ENCODE data around the gene IL13RA1.

The IL13RA1 gene

GRCh38 chrX:118751950-118752783 is 24.8 kb downstream of the IL13RA1 start:
- no peak overlapping the region for H3K4me3 ChIP-seq (ENCODE audit: severe bottlenecking)
- peaks cover 5% of the 10 kb centered on the region for H3K4me1 ChIP-seq (ENCODE audit: insufficient read depth, poor library complexity, severe bottlenecking)
- H3K36me3 ChIP-seq (ENCODE audit: low read depth): 0 out of 2 replicates have a peak, but pooled peaks cover 4% of the 10 kb centered on the region
- no peaks in the 10 kb centered on the region for H3K9me3 ChIP-seq (ENCODE audit: severe bottlenecking)
- ATAC-seq (ENCODE audit: low read depth) (peak; percentile 45; the same call in 1 of the 3 replicates), DNase-seq (ENCODE audit: low spot score) (no peak)
- no peak overlapping the region for H3K27ac ChIP-seq (ENCODE audit: poor library complexity, severe bottlenecking)
- TF ChIP-seq CTCF (IDR thresholded peaks at IDR 0.05; ENCODE audit: poor library complexity, severe bottlenecking): no peak
- no peaks in the 10 kb centered on the region for H3K27me3 ChIP-seq (ENCODE audit: insufficient read depth, poor library complexity, severe bottlenecking)

DNA sequence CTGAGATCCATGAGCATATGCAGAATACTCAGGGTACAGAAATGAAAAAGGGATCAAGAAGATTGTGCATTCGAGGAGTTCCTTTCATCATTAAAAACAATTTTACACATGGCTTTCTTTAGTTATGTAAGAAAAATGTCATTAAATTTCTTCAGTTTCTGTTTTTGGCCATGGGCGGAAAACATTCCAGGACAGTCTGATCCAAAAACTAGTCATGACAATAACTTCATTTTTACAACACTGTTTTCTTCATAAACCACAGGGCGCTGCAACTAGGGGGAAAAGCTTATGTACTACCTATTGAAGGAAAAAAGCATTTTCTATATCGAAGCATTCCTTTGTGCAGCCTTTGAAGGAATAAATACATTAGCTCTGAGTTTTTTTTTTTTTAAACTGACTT is 28.2 kb downstream of the IL13RA1 start:
- Histone ChIP-seq H3K4me1 (ENCODE audit: insufficient read depth, poor library complexity, severe bottlenecking) (peaks cover 5% of the 10 kb centered on the region), H3K36me3 (ENCODE audit: low read depth) (no peaks in the 10 kb centered on the region), H3K4me3 (ENCODE audit: severe bottlenecking) (no peak overlapping the region), H3K27me3 (ENCODE audit: insufficient read depth, poor library complexity, severe bottlenecking) (no peaks in the 10 kb centered on the region), H3K9me3 (ENCODE audit: severe bottlenecking) (no peaks in the 10 kb centered on the region), H3K27ac (ENCODE audit: poor library complexity, severe bottlenecking) (no peak overlapping the region)
- no peak for ATAC-seq (ENCODE audit: low read depth)
- DNase-seq (ENCODE audit: low spot score): no peak
- no peak for TF ChIP-seq CTCF (IDR thresholded peaks at IDR 0.05; ENCODE audit: poor library complexity, severe bottlenecking)

GRCh38 chrX:118756101-118756500 is 28.7 kb downstream of the IL13RA1 start:
- ATAC-seq (ENCODE audit: low read depth) (0 out of 3 replicates have a peak, but pooled peaks have one; percentile 10), DNase-seq (ENCODE audit: low spot score) (no peak)
- Histone ChIP-seq H3K27me3 (ENCODE audit: insufficient read depth, poor library complexity, severe bottlenecking) (no peaks in the 10 kb centered on the region), H3K36me3 (ENCODE audit: low read depth) (no peaks in the 10 kb centered on the region; the same call in 1 of the 2 replicates), H3K27ac (ENCODE audit: poor library complexity, severe bottlenecking) (no peak overlapping the region), H3K9me3 (ENCODE audit: severe bottlenecking) (no peaks in the 10 kb centered on the region), H3K4me1 (ENCODE audit: insufficient read depth, poor library complexity, severe bottlenecking) (peaks cover 5% of the 10 kb centered on the region), H3K4me3 (ENCODE audit: severe bottlenecking) (no peak overlapping the region)
- TF ChIP-seq CTCF (IDR thresholded peaks at IDR 0.05; ENCODE audit: poor library complexity, severe bottlenecking): no peak

- Histone ChIP-seq H3K27ac (ENCODE audit: poor library complexity, severe bottlenecking) (no peak overlapping the region), H3K36me3 (ENCODE audit: low read depth) (no peaks in the 10 kb centered on the region; the same call in 1 of the 2 replicates), H3K27me3 (ENCODE audit: insufficient read depth, poor library complexity, severe bottlenecking) (no peaks in the 10 kb centered on the region), H3K4me1 (ENCODE audit: insufficient read depth, poor library complexity, severe bottlenecking) (no peaks in the 10 kb centered on the region), H3K9me3 (ENCODE audit: severe bottlenecking) (no peaks in the 10 kb centered on the region), H3K4me3 (ENCODE audit: severe bottlenecking) (no peak overlapping the region)
- DNase-seq (ENCODE audit: low spot score) (no peak), ATAC-seq (ENCODE audit: low read depth) (no peak)
- TF ChIP-seq CTCF (IDR thresholded peaks at IDR 0.05; ENCODE audit: poor library complexity, severe bottlenecking): no peak
Observed at GRCh38 chrX:118758511-118758910, 31.1 kb downstream of the IL13RA1 start.

DNA sequence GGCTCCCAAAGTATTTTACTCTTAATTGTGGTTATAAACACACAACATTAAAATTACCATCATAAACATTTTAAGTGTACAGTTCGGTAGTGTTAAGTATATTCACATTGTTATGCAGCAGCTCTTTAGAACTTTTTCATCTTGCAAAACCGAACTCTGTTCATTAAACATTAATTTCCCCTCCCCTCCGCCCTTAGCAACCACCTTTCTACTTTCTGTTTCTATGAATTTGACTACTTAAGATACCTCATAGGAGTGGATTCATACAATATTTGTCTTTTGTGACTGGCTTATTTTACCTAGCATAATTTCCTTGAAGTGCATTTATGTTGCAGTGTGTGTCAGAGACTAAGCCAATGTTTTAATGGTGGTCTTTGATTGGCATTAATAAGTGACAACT is 32.6 kb downstream of the IL13RA1 start:
- no peaks in the 10 kb centered on the region for H3K9me3 ChIP-seq (ENCODE audit: severe bottlenecking)

More for the DNA sequence above, 32.6 kb downstream of the IL13RA1 start:
- H3K36me3 ChIP-seq (ENCODE audit: low read depth): no peaks in the 10 kb centered on the region; the same call in 1 of the 2 replicates
- H3K4me1 ChIP-seq (ENCODE audit: insufficient read depth, poor library complexity, severe bottlenecking): no peaks in the 10 kb centered on the region
- TF ChIP-seq CTCF (IDR thresholded peaks at IDR 0.05; ENCODE audit: poor library complexity, severe bottlenecking): no peak
- ATAC-seq (ENCODE audit: low read depth) (no peak), DNase-seq (ENCODE audit: low spot score) (no peak)
- H3K27me3 ChIP-seq (ENCODE audit: insufficient read depth, poor library complexity, severe bottlenecking): no peaks in the 10 kb centered on the region
- H3K4me3 ChIP-seq (ENCODE audit: severe bottlenecking): no peak overlapping the region
- no peak overlapping the region for H3K27ac ChIP-seq (ENCODE audit: poor library complexity, severe bottlenecking)
